OCI-LY7 (cell line): ENCODE measurements around the gene TOR3A.

Experiments used
- CTCF ChIP-seq: fragments of 200-600 bp; sonication (generic); conservative IDR thresholded peaks from 2 replicates; pipeline ENCODE4 v1.5.1; 2014; ENCODE audit warnings: mild to moderate bottlenecking, antibody characterized with exemption, low read length, moderate library complexity, mixed read lengths
- EZH2phosphoT487 ChIP-seq: fragments of 200-600 bp; sonication (generic); IDR thresholded peaks from 2 replicates; pipeline ENCODE4 v1.6.1; 2018; ENCODE audit warnings: low read depth, borderline replicate concordance, mild to moderate bottlenecking, mixed run types, antibody characterized with exemption, low read length, moderate library complexity, mixed read lengths

- TF ChIP-seq CTCF (no peak), EZH2phosphoT487 (no peak)
Observed at GRCh38 chr1:179058487-179059483, 23.1 kb upstream of the TOR3A start.
